ENCODE results near the gene EPHA6. TPM values are rescaled to one million over a fixed set of nuclear protein-coding genes. Genes with fewer than 3 reads are reported as not detected.
"Not testable (repeated sequence)": the region's sequence is repeated elsewhere in the genome, so short reads cannot be mapped to it uniquely, and the experiment has no call there.

The EPHA6 gene
- total RNA-seq, 2 experiments from 2014 or later = not detected

- H3K4me1 Mint-ChIP-seq (ENCODE audit: low read depth) = no peaks in the 10 kb centered on the region
- intact Hi-C loops (cut with micrococcal nuclease) = no loop called here
- ChIA-PET CTCF (no interaction called here), POLR2A (no interaction called here)
- no peaks in the 10 kb centered on the region for H3K27me3 Mint-ChIP-seq
- no peak overlapping the region for H3K27ac Mint-ChIP-seq
- H3K4me3 Mint-ChIP-seq = no peak overlapping the region
- H3K9me3 Mint-ChIP-seq = peaks cover 2% of the 10 kb centered on the region
- no peak for DNase-seq
- no peaks in the 10 kb centered on the region for H3K36me3 Mint-ChIP-seq
These were observed 670.8 kb downstream of the EPHA6 start for GRCh38 chr3:97485206-97485605.

GRCh38 chr3:97487587-97487986 is 673.2 kb downstream of the EPHA6 start:
- POLR2A ChIA-PET = no interaction called here
- Mint-ChIP-seq H3K4me1 (ENCODE audit: low read depth) (no peaks in the 10 kb centered on the region), H3K36me3 (no peaks in the 10 kb centered on the region), H3K27me3 (no peaks in the 10 kb centered on the region), H3K4me3 (no peak overlapping the region), H3K9me3 (no peaks in the 10 kb centered on the region), H3K27ac (no peak overlapping the region)
- CTCF ChIA-PET = no interaction called here
- no peak for DNase-seq
- intact Hi-C loops (cut with micrococcal nuclease) = no loop called here

DNA sequence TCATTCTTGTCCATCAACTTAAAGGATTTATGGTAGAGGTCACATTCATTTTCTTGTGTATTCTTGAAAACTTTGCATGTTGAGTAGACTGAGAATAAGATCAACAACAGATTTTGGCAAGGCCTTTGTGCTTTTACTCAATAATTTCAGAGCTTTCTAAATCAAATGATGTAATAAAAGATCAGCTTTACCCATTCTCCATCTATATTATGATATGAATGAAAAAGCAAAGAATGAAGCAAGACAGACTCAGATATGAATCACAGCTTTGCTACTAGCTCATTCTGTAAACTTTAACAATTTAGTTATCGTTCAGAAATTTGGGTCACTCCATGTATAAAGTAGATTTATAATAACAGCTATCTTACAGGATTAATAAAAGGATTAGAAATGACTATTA is 674.3 kb downstream of the EPHA6 start:
- H3K36me3 Mint-ChIP-seq = no peaks in the 10 kb centered on the region
- no peaks in the 10 kb centered on the region for H3K27me3 Mint-ChIP-seq
- intact Hi-C loops (cut with micrococcal nuclease) = no loop called here
- CTCF ChIA-PET = no interaction called here
- H3K9me3 Mint-ChIP-seq = no peaks in the 10 kb centered on the region
- POLR2A ChIA-PET = no interaction called here
- no peak overlapping the region for H3K27ac Mint-ChIP-seq
- H3K4me1 Mint-ChIP-seq (ENCODE audit: low read depth) = no peaks in the 10 kb centered on the region
- no peak overlapping the region for H3K4me3 Mint-ChIP-seq
- no peak for DNase-seq

DNA sequence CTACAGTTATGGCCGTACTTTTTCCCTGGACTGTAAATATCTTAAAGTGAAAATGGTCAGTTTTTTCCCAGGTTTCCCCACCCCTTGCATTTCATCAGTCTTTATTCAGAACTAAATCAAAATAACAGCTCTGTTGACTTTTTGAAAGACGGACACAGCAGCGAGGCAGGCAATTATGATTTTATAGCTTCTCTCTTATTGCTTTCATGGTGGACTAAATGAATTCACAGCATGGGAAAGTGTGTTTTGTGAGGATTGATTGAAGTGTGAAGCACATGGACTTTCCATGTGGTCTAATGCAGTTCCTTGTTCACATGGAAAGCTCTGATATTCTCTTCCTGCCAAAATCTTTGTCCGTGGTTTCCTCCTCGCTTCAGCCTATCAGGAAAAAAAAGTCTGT is 681.5 kb downstream of the EPHA6 start:
- Mint-ChIP-seq H3K4me1 (ENCODE audit: low read depth) (no peaks in the 10 kb centered on the region), H3K27me3 (no peaks in the 10 kb centered on the region), H3K4me3 (no peak overlapping the region), H3K27ac (no peak overlapping the region), H3K9me3 (no peaks in the 10 kb centered on the region), H3K36me3 (no peaks in the 10 kb centered on the region)
- ChIA-PET CTCF (no interaction called here), POLR2A (no interaction called here)
- DNase-seq = no peak
- intact Hi-C loops (cut with micrococcal nuclease) = no loop called here

DNA sequence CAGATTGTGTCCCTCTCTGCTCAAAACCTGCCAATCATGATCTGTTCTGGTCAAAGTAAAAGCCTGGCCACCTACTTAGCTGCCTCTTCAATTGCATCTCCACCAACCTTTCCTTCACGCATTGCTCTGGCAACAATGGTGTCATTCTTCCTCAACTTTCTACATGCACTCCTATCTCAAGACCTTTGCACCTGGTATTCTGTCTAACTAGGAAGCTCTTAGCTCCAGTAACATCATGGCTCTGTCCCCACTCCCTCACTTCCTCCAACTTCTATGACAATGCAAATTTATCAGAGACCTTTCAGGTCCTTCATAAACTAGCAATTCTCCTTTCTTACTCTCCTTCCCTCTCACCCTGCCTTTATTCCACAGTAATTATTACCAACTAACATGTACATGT is 682.7 kb downstream of the EPHA6 start:
- Mint-ChIP-seq H3K27ac (no peak overlapping the region), H3K4me1 (ENCODE audit: low read depth) (no peaks in the 10 kb centered on the region), H3K9me3 (no peaks in the 10 kb centered on the region), H3K36me3 (no peaks in the 10 kb centered on the region), H3K27me3 (no peaks in the 10 kb centered on the region), H3K4me3 (no peak overlapping the region)
- CTCF ChIA-PET = no interaction called here
- intact Hi-C loops (cut with micrococcal nuclease) = no loop called here
- DNase-seq = no peak
- POLR2A ChIA-PET = no interaction called here

GRCh38 chr3:97504463-97504862 is 690.1 kb downstream of the EPHA6 start:
- Mint-ChIP-seq H3K4me3 (no peak overlapping the region), H3K9me3 (peaks cover 41% of the 10 kb centered on the region), H3K36me3 (no peaks in the 10 kb centered on the region), H3K27me3 (no peaks in the 10 kb centered on the region), H3K27ac (no peak overlapping the region), H3K4me1 (ENCODE audit: low read depth) (no peaks in the 10 kb centered on the region)
- POLR2A ChIA-PET = no interaction called here
- DNase-seq = no peak
- CTCF ChIA-PET = no interaction called here
- intact Hi-C loops (cut with micrococcal nuclease) = no loop called here

DNA sequence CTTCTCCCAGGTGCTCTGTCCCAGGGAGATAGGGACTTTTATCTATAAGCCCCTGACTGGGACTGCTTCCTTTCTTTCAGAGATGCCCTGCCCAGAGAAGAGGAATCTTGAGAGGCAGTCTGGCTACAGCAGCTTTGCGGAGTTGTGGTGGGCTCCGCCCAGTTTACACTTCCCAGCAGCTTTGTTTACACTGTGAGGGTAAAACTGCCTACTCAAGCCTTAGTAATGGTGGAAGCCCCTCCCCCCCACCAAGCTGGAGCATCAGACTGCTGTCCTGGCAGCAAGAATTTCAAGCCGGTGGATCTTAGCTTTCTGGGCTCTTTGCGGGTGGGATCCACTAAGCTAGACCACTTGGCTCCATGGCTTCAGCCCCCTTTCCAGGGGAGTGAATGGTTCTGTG is 696.4 kb downstream of the EPHA6 start:
- H3K4me1 Mint-ChIP-seq (ENCODE audit: low read depth) = no peaks in the 10 kb centered on the region
- no peaks in the 10 kb centered on the region for H3K36me3 Mint-ChIP-seq
- H3K9me3 Mint-ChIP-seq = peaks cover 25% of the 10 kb centered on the region
- no peaks in the 10 kb centered on the region for H3K27me3 Mint-ChIP-seq
- ChIA-PET POLR2A (no interaction called here), CTCF (no interaction called here)
- intact Hi-C loops (cut with micrococcal nuclease) = no loop called here
- no peak overlapping the region for H3K27ac Mint-ChIP-seq
- no peak overlapping the region for H3K4me3 Mint-ChIP-seq
- no peak for DNase-seq

DNA sequence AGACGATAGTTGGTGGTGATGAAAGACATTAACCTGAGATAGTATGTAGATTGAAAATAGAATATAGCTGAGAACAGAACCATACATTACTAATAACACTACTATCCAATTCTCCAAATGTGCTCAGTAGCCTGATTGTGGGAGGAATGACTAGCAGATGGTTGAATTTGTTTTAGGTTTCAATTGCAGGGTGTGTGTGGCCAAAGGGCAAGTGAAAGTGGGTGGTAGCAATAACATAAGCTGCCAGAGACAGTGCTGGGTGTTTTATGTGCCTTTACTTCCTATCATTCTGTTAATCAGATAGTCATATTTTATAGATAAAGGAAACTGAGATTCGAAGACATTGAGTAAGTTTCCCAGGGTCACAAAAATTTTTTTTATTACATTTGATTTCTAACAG is 700.7 kb downstream of the EPHA6 start:
- H3K27me3 Mint-ChIP-seq = no peaks in the 10 kb centered on the region
- H3K4me1 Mint-ChIP-seq (ENCODE audit: low read depth) = no peaks in the 10 kb centered on the region
- POLR2A ChIA-PET = no interaction called here

GRCh38 chr3:97530691-97531090 is 716.3 kb downstream of the EPHA6 start:
- Mint-ChIP-seq H3K36me3 (no peaks in the 10 kb centered on the region), H3K27ac (no peak overlapping the region), H3K4me3 (no peak overlapping the region), H3K9me3 (no peaks in the 10 kb centered on the region), H3K4me1 (ENCODE audit: low read depth) (no peaks in the 10 kb centered on the region), H3K27me3 (no peaks in the 10 kb centered on the region)
- CTCF ChIA-PET = no interaction called here
- POLR2A ChIA-PET = no interaction called here
- DNase-seq = no peak
- intact Hi-C loops (cut with micrococcal nuclease) = no loop called here

More for the DNA sequence above, 700.7 kb downstream of the EPHA6 start:
- Mint-ChIP-seq H3K9me3 (no peaks in the 10 kb centered on the region), H3K36me3 (no peaks in the 10 kb centered on the region), H3K27ac (no peak overlapping the region), H3K4me3 (no peak overlapping the region)
- CTCF ChIA-PET = no interaction called here
- intact Hi-C loops (cut with micrococcal nuclease) = no loop called here
- DNase-seq = no peak

DNA sequence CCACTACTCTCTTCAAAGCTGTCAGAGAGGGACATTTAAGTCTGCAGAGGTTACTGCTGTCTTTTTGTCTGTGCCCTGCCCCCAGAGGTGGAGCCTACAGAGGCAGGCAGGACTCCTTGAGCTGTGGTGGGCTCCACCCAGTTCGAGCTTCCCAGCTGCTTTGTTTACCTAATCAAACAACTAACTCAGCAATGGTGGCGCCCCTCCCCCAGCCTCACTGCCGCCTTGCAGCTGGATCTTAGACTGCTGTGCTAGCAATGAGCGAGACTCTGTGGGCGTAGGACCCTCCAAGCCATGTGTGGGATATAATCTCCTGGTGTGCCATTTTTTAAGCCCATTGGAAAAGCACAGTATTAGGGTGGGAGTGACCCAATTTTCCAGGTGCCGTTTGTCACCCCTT is 733.2 kb downstream of the EPHA6 start:
- H3K4me3 Mint-ChIP-seq; H3K4me1 Mint-ChIP-seq (ENCODE audit: low read depth); CTCF ChIA-PET; POLR2A ChIA-PET; intact Hi-C loops (cut with micrococcal nuclease); DNase-seq; H3K36me3 Mint-ChIP-seq; H3K9me3 Mint-ChIP-seq; H3K27me3 Mint-ChIP-seq; H3K27ac Mint-ChIP-seq: not testable (repeated sequence)

GRCh38 chr3:97550408-97550807 is 736.0 kb downstream of the EPHA6 start:
- ChIA-PET CTCF (no interaction called here), POLR2A (no interaction called here)
- Mint-ChIP-seq H3K4me1 (ENCODE audit: low read depth) (no peaks in the 10 kb centered on the region), H3K27ac (no peak overlapping the region), H3K27me3 (no peaks in the 10 kb centered on the region), H3K36me3 (no peaks in the 10 kb centered on the region), H3K9me3 (no peaks in the 10 kb centered on the region), H3K4me3 (no peak overlapping the region)
- intact Hi-C loops (cut with micrococcal nuclease) = no loop called here
- DNase-seq = no peak

DNA sequence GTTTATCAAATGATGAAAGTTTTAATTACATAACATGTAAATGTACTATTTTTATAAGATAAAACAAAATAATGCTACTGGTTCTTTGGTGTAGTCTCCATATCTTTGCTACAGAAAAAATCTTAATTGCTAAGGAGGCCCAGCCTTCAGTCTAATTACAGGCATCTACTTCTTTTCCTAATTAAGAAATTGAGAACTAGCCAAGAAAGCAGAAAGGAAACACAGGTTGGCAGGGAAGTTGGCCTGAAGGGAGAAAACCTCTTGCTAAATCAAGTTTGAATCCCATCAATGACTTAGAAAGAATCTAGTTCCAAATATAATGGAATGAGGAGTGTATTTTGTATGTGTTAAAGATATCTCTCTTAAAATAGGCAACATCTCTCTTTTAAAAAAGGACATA is 737.8 kb downstream of the EPHA6 start:
- ChIA-PET POLR2A (no interaction called here), CTCF (no interaction called here)
- Mint-ChIP-seq H3K27ac (no peak overlapping the region), H3K4me3 (no peak overlapping the region), H3K36me3 (no peaks in the 10 kb centered on the region), H3K9me3 (no peaks in the 10 kb centered on the region), H3K4me1 (ENCODE audit: low read depth) (no peaks in the 10 kb centered on the region), H3K27me3 (no peaks in the 10 kb centered on the region)
- intact Hi-C loops (cut with micrococcal nuclease) = no loop called here
- no peak for DNase-seq

DNA sequence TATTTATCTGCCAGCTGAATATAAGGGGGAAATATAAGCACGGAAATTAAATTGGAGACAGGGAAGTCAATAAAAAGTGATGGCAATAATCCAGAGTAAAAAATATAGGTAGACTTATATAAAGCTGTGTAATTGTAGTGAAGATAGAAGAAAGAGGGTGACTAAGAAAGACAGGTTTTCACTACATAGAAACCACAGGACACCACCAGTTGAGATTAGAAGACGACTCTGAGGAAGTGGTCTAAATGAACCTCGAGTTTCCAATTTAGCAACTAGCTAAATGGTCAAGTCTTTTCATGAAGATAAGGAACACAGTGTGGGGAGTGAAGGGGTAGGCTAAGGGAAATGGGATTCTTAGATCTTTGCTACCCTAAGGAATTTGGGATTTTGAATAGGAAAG is 761.3 kb downstream of the EPHA6 start:
- H3K4me3 Mint-ChIP-seq = no peak overlapping the region
- no peak overlapping the region for H3K27ac Mint-ChIP-seq
- no peak for DNase-seq
- POLR2A ChIA-PET = no interaction called here
- no peaks in the 10 kb centered on the region for H3K9me3 Mint-ChIP-seq
- no peaks in the 10 kb centered on the region for H3K36me3 Mint-ChIP-seq
- intact Hi-C loops (cut with micrococcal nuclease) = no loop called here
- H3K27me3 Mint-ChIP-seq = no peaks in the 10 kb centered on the region
- CTCF ChIA-PET = no interaction called here
- no peaks in the 10 kb centered on the region for H3K4me1 Mint-ChIP-seq (ENCODE audit: low read depth)

- ChIA-PET CTCF (no interaction called here), POLR2A (no interaction called here)
- no peak for DNase-seq
- Mint-ChIP-seq H3K4me1 (ENCODE audit: low read depth) (no peaks in the 10 kb centered on the region), H3K4me3 (no peak overlapping the region), H3K9me3 (no peaks in the 10 kb centered on the region), H3K27me3 (no peaks in the 10 kb centered on the region), H3K27ac (no peak overlapping the region), H3K36me3 (no peaks in the 10 kb centered on the region)
- intact Hi-C loops (cut with micrococcal nuclease) = no loop called here
These were observed 761.8 kb downstream of the EPHA6 start for GRCh38 chr3:97576221-97576620.
